ENCODE data around the gene INCA1. TPM values are rescaled to one million over a fixed set of nuclear protein-coding genes. Genes with fewer than 3 reads are reported as not detected.

Gene INCA1
- total and polyA plus RNA-seq, 2 of the 8 experiments (the other 6 are each of a cell fraction or from before 2014, with no cell fraction given), result 0.89 to 1.4 TPM

DNA sequence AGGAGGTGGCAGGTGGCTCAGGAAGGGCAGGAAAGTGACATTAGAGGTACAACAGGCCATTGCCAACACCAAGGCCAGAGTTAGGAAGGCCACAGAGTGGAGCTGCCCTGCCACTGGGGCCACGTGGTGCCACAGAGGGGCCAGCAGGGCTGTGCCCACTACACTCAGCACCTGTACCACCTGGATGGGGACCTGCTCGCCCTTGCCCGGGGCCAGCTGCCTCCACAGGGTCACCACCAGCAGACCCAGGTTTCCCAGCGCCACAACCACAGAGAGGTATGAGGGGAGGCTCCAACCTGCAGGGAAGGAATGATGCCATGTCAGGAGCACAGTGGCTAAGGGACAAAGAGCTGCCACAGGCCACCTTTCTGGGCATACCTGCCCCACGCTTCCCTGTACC is 36.7 kb upstream of the INCA1 start:
- H3K4me1 ChIP-seq (replicated peaks in 1 of 4; ENCODE audit: control insufficient read depth in 3 of 4, insufficient read depth in 4 of 4, low read length in 3 of 4), result no peaks in the 10 kb centered on the region; a peak in 1 of 7 replicates

More for the DNA sequence above, 36.7 kb upstream of the INCA1 start:
- Histone ChIP-seq H2AFZ (ENCODE audit: low read length) (no peak overlapping the region), H4K91ac (replicated peaks; ENCODE audit: insufficient read length, low read length) (no peak overlapping the region), H3K14ac (ENCODE audit: insufficient read length) (no peak overlapping the region), H3K27me3 (replicated peaks in 1 of 4; ENCODE audit: control insufficient read depth in 3 of 4, extremely low read depth in 1 of 4, insufficient read depth in 3 of 4, low read length in 3 of 4) (peaks cover 0 to 14% (median 1%) of the 10 kb centered on the region in 4 experiments; a peak in 5 of 7 replicates), H3K4me2 (ENCODE audit: insufficient read depth in 1 of 2, low read depth in 2 of 2, low read length in 2 of 2) (no peak overlapping the region), H4K5ac (ENCODE audit: insufficient read length, low read depth, low read length) (no peak overlapping the region), H2BK5ac (ENCODE audit: low read depth, low read length) (no peak overlapping the region), H3K36me3 (ENCODE audit: control insufficient read depth in 2 of 4, insufficient read depth in 4 of 4, low read length in 3 of 4) (no peaks in the 10 kb centered on the region), H3K4me3 (ENCODE audit: extremely low read depth in 1 of 4, insufficient read depth in 2 of 4, low read depth in 3 of 4, low read length in 4 of 4) (no peak overlapping the region), H3K79me2 (ENCODE audit: control insufficient read depth in 1 of 2, insufficient read depth in 2 of 2, low read length in 2 of 2) (no peaks in the 10 kb centered on the region), H2BK12ac (ENCODE audit: low read depth, low read length) (no peak overlapping the region), H3K56ac (replicated peaks; ENCODE audit: insufficient read length, low read depth, low read length) (no peak overlapping the region), H4K8ac (ENCODE audit: extremely low read depth, insufficient read depth, low read length) (no peak overlapping the region), H3K23ac (ENCODE audit: insufficient read length) (no peak overlapping the region), H3K9ac (replicated peaks in 1 of 4; ENCODE audit: extremely low read depth in 1 of 4, low read depth in 3 of 4, low read length in 3 of 4) (no peak overlapping the region), H2BK120ac (replicated peaks; ENCODE audit: low read depth, low read length) (no peak overlapping the region), H2AK5ac (ENCODE audit: low read depth, low read length) (no peak overlapping the region), H3K4ac (replicated peaks; ENCODE audit: insufficient read length, low read depth, low read length) (no peak overlapping the region), H3K9me3 (ENCODE audit: insufficient read depth in 2 of 2, low read depth in 1 of 2, low read length in 1 of 2) (no peaks in the 10 kb centered on the region), H3K79me1 (ENCODE audit: low read depth, low read length) (no peaks in the 10 kb centered on the region), H4K20me1 (replicated peaks in 1 of 2; ENCODE audit: control insufficient read depth in 1 of 2, insufficient read depth in 2 of 2, low read length in 2 of 2) (no peaks in the 10 kb centered on the region), H3K18ac (ENCODE audit: extremely low read depth, low read length) (no peak overlapping the region), H2BK20ac (ENCODE audit: low read length) (no peak overlapping the region), H3K27ac (ENCODE audit: low read depth, low read length) (no peak overlapping the region), H3K23me2 (ENCODE audit: low read depth, low read length) (peaks cover 4% of the 10 kb centered on the region; the same call in 1 of the 2 replicates), H2BK15ac (ENCODE audit: low read length) (peak overlapping the region; percentile 46; the same call in 1 of the 2 replicates)
- WGBS, 2 experiments (ENCODE audit: extremely low coverage in 1 of 2, insufficient coverage in 1 of 2, insufficient read length in 1 of 2, insufficient replicate concordance in 2 of 2, low coverage in 1 of 2, low lambda C conversion rate in 2 of 2, missing lambda C conversion rate in 1 of 2), result 94% methylated on average over 5 of the region's 5 CpGs; no CpG with 5 or more reads in 1 of the 2 experiments
- TF ChIP-seq SAP30 (IDR thresholded peaks at IDR 0.05; ENCODE audit: insufficient read depth, insufficient replicate concordance, low read length), result no peak
- no peak for TF ChIP-seq EP300 (IDR thresholded peaks at IDR 0.05; ENCODE audit: borderline replicate concordance in 1 of 2, low read depth in 2 of 2, low read length in 2 of 2)
- no peak for TF ChIP-seq POLR2AphosphoS5 (IDR thresholded peaks at IDR 0.05; ENCODE audit: low read depth, low read length)
- TF ChIP-seq RXRA (IDR thresholded peaks at IDR 0.05; ENCODE audit: insufficient read depth, low read depth, low read length), result no peak
- TF ChIP-seq CBX8 (IDR thresholded peaks at IDR 0.05; ENCODE audit: borderline replicate concordance, low read depth, low read length), result no peak
- no peak for TF ChIP-seq SP2 (IDR thresholded peaks at IDR 0.05; ENCODE audit: low read length)
- ChIA-PET CTCF (ENCODE audit: partially characterized antibody) (interaction anchor here (0.8 to 11.5 kb wide), 6 partner anchors 8 to 228 kb away, joined by 3 to 102 read pairs (median 6); no protein-coding TSS in a partner anchor), POLR2A (ENCODE audit: partially characterized antibody) (interaction anchor here (0.8 to 2.0 kb wide), 6 partner anchors 8 to 66 kb away, joined by 3 to 7 read pairs (median 4); no protein-coding TSS in a partner anchor)
- DNase-seq (ENCODE audit: low read depth in 1 of 2, low spot score in 2 of 2), result no peak
- no peak for FAIRE-seq

Data from H1 (cell line).